B cell (primary cell): ENCODE results near the gene PHF21B. TPM values are rescaled to one million over a fixed set of nuclear protein-coding genes. Genes with fewer than 3 reads are reported as not detected.

Source experiments
- ATAC-seq: fragments of 200-7000 bp; cut with Tn5 transposase; one replicate; pipeline ENCODE4 v1.10.0; 2021; ENCODE audit warnings: low read depth, mild to moderate bottlenecking, moderate number of reproducible peaks, moderate library complexity
- CTCF ChIA-PET: fragments of 350-600 bp; sonication (Branson Sonifier 250); formaldehyde crosslinking; loops from one replicate; lab custom pipeline; 2021; ENCODE audit warnings: antibody characterized with exemption, inconsistent platforms; lab: Charles Lee
- POLR2A ChIA-PET: fragments of 350-600 bp; sonication (Branson Sonifier 250); formaldehyde crosslinking; loops from one replicate; lab custom pipeline; 2021; ENCODE audit warnings: antibody characterized with exemption; lab: Charles Lee
- DNase-seq: peaks from one replicate; pipeline ENCODE4 v3.0.0; 2013
- H2AFZ ChIP-seq: 2 replicates; pipeline ENCODE4 v1.6.1; 2012; ENCODE audit warnings: mild to moderate bottlenecking, low read depth, low read length; ENCODE audit not compliant: insufficient read depth, poor library complexity, severe bottlenecking
- H3K27ac ChIP-seq, 2 donors: 1 replicate in 1 of 2; 2 replicates in 1 of 2; pipeline ENCODE4 v1.5.1; 2012 to 2013; ENCODE audit warnings: low read length in 2 of 2, mild to moderate bottlenecking in 2 of 2, moderate library complexity in 1 of 2
- H3K27me3 ChIP-seq, 4 experiments: fragments of 200-600 bp in 1 of 4; sonication (generic) in 1 of 4; replicated peaks in 1 of 4; 1 replicate in 2 of 4; 2 replicates in 2 of 4; pipeline versions ENCODE4 v1.6.1 to v1.7.0; 2013 to 2016; ENCODE audit warnings: low read length in 3 of 4, mild to moderate bottlenecking in 2 of 4, mixed read lengths in 1 of 4, moderate library complexity in 1 of 4; ENCODE audit not compliant: insufficient read depth in 4 of 4, control insufficient read depth in 3 of 4; ENCODE audit errors: control extremely low read depth in 1 of 4
- H3K36me3 ChIP-seq, 2 experiments: replicated peaks in 1 of 2; 1 replicate in 1 of 2; 2 replicates in 1 of 2; pipeline versions ENCODE4 v1.6.1 to v1.7.1; 2013; ENCODE audit warnings: low read length in 1 of 2; ENCODE audit not compliant: insufficient read depth in 2 of 2, control insufficient read depth in 1 of 2; ENCODE audit errors: control extremely low read depth in 1 of 2, extremely low read depth in 1 of 2
- H3K4me1 ChIP-seq, 2 donors: fragments of 200-600 bp in 1 of 2; sonication (generic) in 1 of 2; 1 replicate in 1 of 2; 2 replicates in 1 of 2; pipeline versions ENCODE4 v1.5.1 to v1.6.1; 2013 to 2017; ENCODE audit warnings: low read length in 2 of 2; ENCODE audit not compliant: control insufficient read depth in 2 of 2, insufficient read depth in 2 of 2
- H3K4me2 ChIP-seq: replicated peaks from 2 replicates; pipeline ENCODE3; 2012; ENCODE audit warnings: mild to moderate bottlenecking, low read depth, low read length; ENCODE audit not compliant: poor library complexity, severe bottlenecking
- H3K4me3 ChIP-seq, 5 experiments: fragments of 200-600 bp in 1 of 5; sonication (generic) in 1 of 5; 1 replicate in 3 of 5; 2 replicates in 2 of 5; pipeline versions ENCODE4 v1.5.1 to v1.7.0; 2011 to 2016; ENCODE audit warnings: low read length in 4 of 5, mild to moderate bottlenecking in 4 of 5, low read depth in 2 of 5, control low read depth in 1 of 5, moderate library complexity in 1 of 5; ENCODE audit not compliant: insufficient read depth in 1 of 5; ENCODE audit errors: control extremely low read depth in 1 of 5, extremely low read depth in 1 of 5
- H3K79me2 ChIP-seq: fragments of 200-600 bp; sonication (generic); one replicate; pipeline ENCODE4 v1.6.0; 2016; ENCODE audit warnings: low read length; ENCODE audit not compliant: control insufficient read depth, insufficient read depth
- H3K9ac ChIP-seq: fragments of 200-600 bp; sonication (generic); 2 replicates; pipeline ENCODE4 v1.6.1; 2017; ENCODE audit warnings: mild to moderate bottlenecking, low read length, moderate library complexity
- H3K9me3 ChIP-seq, 3 donors: one replicate each; pipeline versions ENCODE4 v1.6.1 to v1.7.1; 2013; ENCODE audit warnings: low read length in 2 of 3; ENCODE audit not compliant: control insufficient read depth in 2 of 3, insufficient read depth in 1 of 3; ENCODE audit errors: control extremely low read depth in 1 of 3
- H4K20me1 ChIP-seq: 2 replicates; pipeline ENCODE4 v1.6.0; 2012; ENCODE audit warnings: mild to moderate bottlenecking, low read length; ENCODE audit not compliant: insufficient read depth, control insufficient read depth, poor library complexity, severe bottlenecking
- H3K27ac Mint-ChIP-seq: one replicate; pipeline ENCODE4 v1.8.0; 2021; ENCODE audit warnings: mixed read lengths
- H3K27me3 Mint-ChIP-seq: one replicate; pipeline ENCODE4 v1.8.0; 2021; ENCODE audit warnings: mixed read lengths
- H3K4me1 Mint-ChIP-seq: one replicate; pipeline ENCODE4 v1.8.0; 2021; ENCODE audit warnings: mixed read lengths
- H3K4me3 Mint-ChIP-seq: one replicate; pipeline ENCODE4 v1.8.0; 2021; ENCODE audit warnings: mixed read lengths
- H3K9me3 Mint-ChIP-seq: one replicate; pipeline ENCODE4 v1.8.0; 2022; ENCODE audit warnings: mixed read lengths; ENCODE audit not compliant: insufficient read depth
- CTCF ChIP-seq: fragments of 200-600 bp; IDR thresholded peaks from one replicate; pipeline ENCODE4 v1.8.0; 2022; ENCODE audit warnings: antibody characterized with exemption, mild to moderate bottlenecking
- EZH2 ChIP-seq: IDR thresholded peaks from 2 replicates; pipeline ENCODE4 v1.6.1; 2012; ENCODE audit warnings: borderline replicate concordance, low read depth, mild to moderate bottlenecking, moderate library complexity, low read length; ENCODE audit not compliant: insufficient read depth, poor library complexity, severe bottlenecking
- WGBS: methylation state at CpG from one replicate; pipeline ENCODE4 v1.1.5; 2013; ENCODE audit warnings: missing lambda C conversion rate; ENCODE audit not compliant: insufficient coverage; 5-methylcytosine and 5-hydroxymethylcytosine counted together
- intact Hi-C: fragments of 100-400 bp; cut with micrococcal nuclease; formaldehyde crosslinking; loops from one replicate; pipeline ENCODE4 v1.10.0; 2022
- polyA plus RNA-seq: library from polyadenylated mRNA; depleted of rRNA; stranded (reverse); fragments of >200 nt; gene quantifications from 2 replicates; pipeline ENCODE4 v1.2.3, GENCODE V29; 2012
- total RNA-seq, 2 donors: library from RNA; stranded (reverse); fragments of 120-200 nt in 1 of 2; gene quantifications; 1 replicate in 1 of 2; 2 replicates in 1 of 2; pipeline versions ENCODE4 v1.2.3 to v1.2.4, GENCODE V29; 2013 to 2022

The PHF21B gene
- total and polyA plus RNA-seq, 2 donors (not counting 1 experiment from before 2014, with no cell fraction given), result not detected

- Histone ChIP-seq H3K9me3 (no peaks in the 10 kb centered on the region), H3K27ac (no peak overlapping the region), H2AFZ (no peak overlapping the region), H4K20me1 (no peaks in the 10 kb centered on the region), H3K4me3 (no peak overlapping the region), H3K27me3 (peaks cover 0 to 53% (median 33%) of the 10 kb centered on the region in 4 experiments), H3K79me2 (no peaks in the 10 kb centered on the region), H3K4me1 (peaks cover 21 to 23% of the 10 kb centered on the region in 2 donors), H3K9ac (no peak overlapping the region), H3K4me2 (peak overlapping the region; percentile 70), H3K36me3 (no peaks in the 10 kb centered on the region)
- DNase-seq (peak; percentile 25), ATAC-seq (no peak)
- H3K4me1 Mint-ChIP-seq, result peaks cover 13% of the 10 kb centered on the region
- peaks cover 50% of the 10 kb centered on the region for H3K27me3 Mint-ChIP-seq
- no peak overlapping the region for H3K27ac Mint-ChIP-seq
- POLR2A ChIA-PET, result no interaction called here
- H3K4me3 Mint-ChIP-seq, result peak overlapping the region; percentile 59
- intact Hi-C loops, result no loop called here
- 2% methylated on average over 88 of the region's 90 CpGs for WGBS
- CTCF ChIA-PET, result no interaction called here
- TF ChIP-seq CTCF, result no peak
- no peaks in the 10 kb centered on the region for H3K9me3 Mint-ChIP-seq
These were observed 827 bp downstream of the PHF21B start for GRCh38 chr22:45008751-45009605.

GRCh38 chr22:45008186-45008681 is 1.6 kb downstream of the PHF21B start:
- ChIA-PET CTCF (no interaction called here), POLR2A (no interaction called here)
- Histone ChIP-seq H3K36me3 (no peaks in the 10 kb centered on the region), H3K4me2 (peak overlapping the region; percentile 70), H4K20me1 (no peaks in the 10 kb centered on the region), H3K27ac (no peak overlapping the region), H3K9ac (no peak overlapping the region), H3K27me3 (peaks cover 0 to 53% (median 33%) of the 10 kb centered on the region in 4 experiments), H3K4me1 (peaks cover 21 to 23% of the 10 kb centered on the region in 2 donors), H3K9me3 (peaks cover 0 to 2% (median 0%) of the 10 kb centered on the region in 3 donors), H3K4me3 (peak overlapping the region in 2 of 5 experiments; percentile 12 to 41), H3K79me2 (no peaks in the 10 kb centered on the region), H2AFZ (no peak overlapping the region)
- 6% methylated on average over 35 of the region's 46 CpGs for WGBS
- H3K9me3 Mint-ChIP-seq, result no peaks in the 10 kb centered on the region
- TF ChIP-seq CTCF, result no peak
- TF ChIP-seq EZH2, result no peak
- intact Hi-C loops, result no loop called here
- ATAC-seq, result no peak
- peaks cover 55% of the 10 kb centered on the region for H3K27me3 Mint-ChIP-seq
- H3K4me1 Mint-ChIP-seq, result peaks cover 13% of the 10 kb centered on the region
- peak overlapping the region; percentile 26 for H3K4me3 Mint-ChIP-seq
- H3K27ac Mint-ChIP-seq, result no peak overlapping the region
- peak; percentile 25 for DNase-seq
